HEK293 (cell line): ENCODE measurements around the gene ROBO4.

Source experiments
- CTCF ChIA-PET: fragments of 350-600 bp; formaldehyde crosslinking; extraction: SDS; loops from one replicate; lab custom pipeline; 2021; ENCODE audit warnings: antibody characterized with exemption; lab: Yijun Ruan, JAX
- POLR2A ChIA-PET: fragments of 300-600 bp; formaldehyde crosslinking; extraction: SDS; loops from one replicate; lab custom pipeline; 2020; ENCODE audit warnings: antibody characterized with exemption, inconsistent platforms; lab: Yijun Ruan, JAX
- H3K27ac ChIP-seq: fragments of 200-500 bp; sonication (Bioruptor generic); 2 replicates; pipeline ENCODE4 v1.5.1; 2014; ENCODE audit warnings: low read depth, low read length, control low read depth, inconsistent platforms; ENCODE audit errors: extremely low read depth
- H3K36me3 ChIP-seq, 2 experiments: fragments of 200-500 bp in 1 of 2; sonication (Bioruptor generic) in 1 of 2; 1 replicate in 1 of 2; 2 replicates in 1 of 2; pipeline ENCODE4 v1.5.1; 2014 to 2017; ENCODE audit warnings: inconsistent platforms in 2 of 2, low read length in 2 of 2; ENCODE audit not compliant: control insufficient read depth in 2 of 2, insufficient read depth in 1 of 2
- H3K4me1 ChIP-seq: fragments of 200-500 bp; sonication (Bioruptor generic); 2 replicates; pipeline ENCODE4 v1.5.1; 2014; ENCODE audit warnings: mild to moderate bottlenecking, low read length, inconsistent platforms; ENCODE audit not compliant: control insufficient read depth, insufficient read depth
- H3K4me3 ChIP-seq: 2 replicates; pipeline ENCODE4 v1.5.1; 2011; ENCODE audit warnings: low read depth, mild to moderate bottlenecking, control low read depth, low read length, moderate library complexity
- H3K9me3 ChIP-seq: fragments of 200-500 bp; sonication (Bioruptor generic); 2 replicates; pipeline ENCODE4 v1.5.1; 2014; ENCODE audit warnings: low read depth, low read length, inconsistent platforms; ENCODE audit not compliant: control insufficient read depth, insufficient read depth
- BCL11A ChIP-seq: fragments of 450-650 bp; formaldehyde crosslinking; IDR thresholded peaks from 2 replicates; pipeline ENCODE4 v1.5.1; 2016; ENCODE audit warnings: low read depth, missing biosample characterization, missing genetic modification characterization
- BCL6B ChIP-seq: fragments of 450-650 bp; formaldehyde crosslinking; IDR thresholded peaks from 2 replicates; pipeline ENCODE4 v1.5.1; 2017; ENCODE audit warnings: missing biosample characterization, missing genetic modification characterization
- GLI2 ChIP-seq: fragments of 450-650 bp; formaldehyde crosslinking; IDR thresholded peaks from 2 replicates; pipeline ENCODE4; 2017; ENCODE audit warnings: missing biosample characterization, missing genetic modification characterization, low read depth, borderline replicate concordance
- HIC1 ChIP-seq: fragments of 450-650 bp; formaldehyde crosslinking; IDR thresholded peaks from 2 replicates; pipeline ENCODE4 v1.5.1; 2016; ENCODE audit warnings: missing biosample characterization, missing genetic modification characterization
- TSHZ1 ChIP-seq: fragments of 450-650 bp; formaldehyde crosslinking; IDR thresholded peaks from 2 replicates; pipeline ENCODE4 v1.5.1; 2016; ENCODE audit warnings: missing biosample characterization, missing genetic modification characterization, borderline replicate concordance
- ZBTB49 ChIP-seq: fragments of 450-650 bp; formaldehyde crosslinking; IDR thresholded peaks from 2 replicates; pipeline ENCODE4 v1.5.1; 2016; ENCODE audit warnings: missing biosample characterization, missing genetic modification characterization, low read depth
- ZIC2 ChIP-seq: fragments of 450-650 bp; formaldehyde crosslinking; IDR thresholded peaks from 2 replicates; pipeline ENCODE4 v1.5.1; 2016; ENCODE audit warnings: missing biosample characterization, missing genetic modification characterization
- ZNF121 ChIP-seq: fragments of 450-650 bp; formaldehyde crosslinking; IDR thresholded peaks from 2 replicates; pipeline ENCODE4 v1.5.1; 2016; ENCODE audit warnings: missing biosample characterization, missing genetic modification characterization
- ZNF133 ChIP-seq: fragments of 450-650 bp; formaldehyde crosslinking; IDR thresholded peaks from 2 replicates; pipeline ENCODE4 v1.5.1; 2016; ENCODE audit warnings: missing biosample characterization, missing genetic modification characterization
- ZNF175 ChIP-seq: fragments of 450-650 bp; formaldehyde crosslinking; IDR thresholded peaks from 2 replicates; pipeline ENCODE4 v1.5.1; 2016; ENCODE audit warnings: missing biosample characterization, missing genetic modification characterization
- ZNF202 ChIP-seq: fragments of 450-650 bp; formaldehyde crosslinking; IDR thresholded peaks from 2 replicates; pipeline ENCODE4 v1.5.1; 2016; ENCODE audit warnings: missing biosample characterization, missing genetic modification characterization, borderline replicate concordance
- ZNF341 ChIP-seq: fragments of 450-650 bp; formaldehyde crosslinking; IDR thresholded peaks from 2 replicates; pipeline ENCODE4; 2016; ENCODE audit warnings: low read depth, missing biosample characterization, missing genetic modification characterization
- ZNF366 ChIP-seq: fragments of 450-650 bp; formaldehyde crosslinking; conservative IDR thresholded peaks from 2 replicates; pipeline ENCODE4 v1.5.1; 2016; ENCODE audit warnings: missing biosample characterization, missing genetic modification characterization
- ZNF596 ChIP-seq: fragments of 450-650 bp; IDR thresholded peaks from 2 replicates; pipeline ENCODE4 v1.5.0; 2018; ENCODE audit warnings: missing biosample characterization, mild to moderate bottlenecking, missing genetic modification characterization, moderate library complexity
- ZNF677 ChIP-seq: fragments of 450-650 bp; IDR thresholded peaks from 2 replicates; pipeline ENCODE4 v1.5.0; 2018; ENCODE audit warnings: missing biosample characterization, mild to moderate bottlenecking, missing genetic modification characterization, moderate library complexity
- ZNF707 ChIP-seq: fragments of 450-650 bp; formaldehyde crosslinking; IDR thresholded peaks from 2 replicates; pipeline ENCODE4 v1.5.1; 2016; ENCODE audit warnings: missing biosample characterization, missing genetic modification characterization
- ZNF785 ChIP-seq: fragments of 450-650 bp; formaldehyde crosslinking; IDR thresholded peaks from 2 replicates; pipeline ENCODE4 v1.5.1; 2016; ENCODE audit warnings: missing biosample characterization, missing genetic modification characterization
- ZNF843 ChIP-seq: fragments of 450-650 bp; formaldehyde crosslinking; IDR thresholded peaks from 2 replicates; pipeline ENCODE4 v1.5.1; 2016; ENCODE audit warnings: missing biosample characterization, missing genetic modification characterization
- TF ChIP-seq, protein P1 (sequence below): fragments of 450-650 bp; IDR thresholded peaks from 2 replicates; pipeline ENCODE4 v1.5.1; 2018; ENCODE audit warnings: missing biosample characterization, missing genetic modification characterization

Gene ROBO4

GRCh38 chr11:124897674-124898262 lies at the start of gene ROBO4:
ROBO4 (minus strand) TSS chr11:124897865; CDS start chr11:124897795, 70 bp downstream.
- H3K4me3 ChIP-seq: no peak within 1 kb of the TSS
- POLR2A ChIA-PET: interaction anchor here (2.6 kb wide), 1 partner anchor 21 kb away, joined by 12 read pairs; no protein-coding TSS in a partner anchor

DNA sequence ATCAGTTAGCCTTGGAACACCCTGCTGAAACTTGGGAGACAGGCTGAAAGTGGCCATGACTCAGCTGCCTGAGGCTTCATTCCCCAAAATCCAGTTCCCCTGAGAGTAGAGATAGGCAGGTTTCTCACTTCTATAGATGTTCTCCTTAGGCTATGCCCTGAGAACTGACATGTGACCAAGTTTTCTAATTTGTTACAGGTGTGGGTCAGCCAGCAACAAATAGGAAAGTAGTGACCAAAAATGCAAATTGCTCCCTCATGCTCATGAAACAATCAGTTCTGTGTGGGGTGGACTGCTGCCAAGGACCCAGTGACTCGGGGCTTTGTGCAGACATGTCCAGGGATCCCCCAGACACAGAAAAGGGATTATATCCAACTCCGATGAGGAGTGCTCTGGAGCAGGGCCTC lies 49.1 kb upstream of the ROBO4 start:
- CTCF ChIA-PET: no interaction called here
- no peaks in the 10 kb centered on the region for H3K4me1 ChIP-seq
- no peaks in the 10 kb centered on the region for H3K36me3 ChIP-seq
- POLR2A ChIA-PET: no interaction called here
- no peak overlapping the region for H3K27ac ChIP-seq
- H3K9me3 ChIP-seq: no peaks in the 10 kb centered on the region
- H3K4me3 ChIP-seq: no peak overlapping the region
- TF ChIP-seq TSHZ1: no peak
- TF ChIP-seq ZNF366 (tag by site-specific recombination): no peak
- no peak for TF ChIP-seq ZNF785 (tag by site-specific recombination)
- no peak for TF ChIP-seq ZNF341
- no peak for TF ChIP-seq ZNF133 (tag by site-specific recombination)
- no peak for TF ChIP-seq ZIC2 (tag by site-specific recombination)
- no peak for TF ChIP-seq BCL11A (tag by site-specific recombination)
- no peak for TF ChIP-seq BCL6B (tag by site-specific recombination)
- no peak for TF ChIP-seq ZNF843
- no peak for TF ChIP-seq ZNF707 (tag by site-specific recombination)
- no peak for TF ChIP-seq ZNF596
- TF ChIP-seq ZNF677 (tag by site-specific recombination): no peak
- TF ChIP-seq, protein P1, sequence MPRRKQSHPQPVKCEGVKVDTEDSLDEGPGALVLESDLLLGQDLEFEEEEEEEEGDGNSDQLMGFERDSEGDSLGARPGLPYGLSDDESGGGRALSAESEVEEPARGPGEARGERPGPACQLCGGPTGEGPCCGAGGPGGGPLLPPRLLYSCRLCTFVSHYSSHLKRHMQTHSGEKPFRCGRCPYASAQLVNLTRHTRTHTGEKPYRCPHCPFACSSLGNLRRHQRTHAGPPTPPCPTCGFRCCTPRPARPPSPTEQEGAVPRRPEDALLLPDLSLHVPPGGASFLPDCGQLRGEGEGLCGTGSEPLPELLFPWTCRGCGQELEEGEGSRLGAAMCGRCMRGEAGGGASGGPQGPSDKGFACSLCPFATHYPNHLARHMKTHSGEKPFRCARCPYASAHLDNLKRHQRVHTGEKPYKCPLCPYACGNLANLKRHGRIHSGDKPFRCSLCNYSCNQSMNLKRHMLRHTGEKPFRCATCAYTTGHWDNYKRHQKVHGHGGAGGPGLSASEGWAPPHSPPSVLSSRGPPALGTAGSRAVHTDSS: no peak

More at GRCh38 chr11:124897674-124898262, at the start of gene ROBO4:
- TF ChIP-seq GLI2 (tag by site-specific recombination) (no peak), ZNF202 (tag by site-specific recombination) (no peak), HIC1 (no peak), ZNF175 (no peak), ZNF121 (no peak), ZBTB49 (no peak)
- TF ChIP-seq, all 188 proteins: peak for 0
- H3K4me1 ChIP-seq: no peaks in the 10 kb centered on the region
- H3K9me3 ChIP-seq: no peaks in the 10 kb centered on the region
- no peak within 1 kb of the TSS for H3K27ac ChIP-seq
- CTCF ChIA-PET: interaction anchor here (0.6 to 1.7 kb wide), 3 partner anchors 21 to 245 kb away, joined by 3 to 8 read pairs (median 3); no protein-coding TSS in a partner anchor
- no peaks in the 10 kb centered on the region for H3K36me3 ChIP-seq
